NT2/D1 (cell line): ENCODE results near the gene TPCN1.

Experiments
- SUZ12 ChIP-seq: IDR thresholded peaks from 2 replicates; pipeline ENCODE4 v1.6.1; 2011; ENCODE audit not compliant: insufficient read length, insufficient read depth; ENCODE audit errors: extremely low read depth
- ZNF274 ChIP-seq: IDR thresholded peaks from 2 replicates; pipeline ENCODE4 v1.6.1; 2011; ENCODE audit warnings: mild to moderate bottlenecking, low read depth, low read length

- TF ChIP-seq ZNF274 = no peak
- no peak for TF ChIP-seq SUZ12
Measured at GRCh38 chr12:113270709-113271009, 49.4 kb downstream of the TPCN1 start.
